Fibroblast of lung (primary cell): Measurements from ENCODE around the gene BCL6. TPM values are rescaled to one million over a fixed set of nuclear protein-coding genes. Genes with fewer than 3 reads are reported as not detected.

ENCODE experiments used
- DNase-seq, 2 donors: peaks; one replicate each; pipeline versions ENCODE4 v3.0.0 to v3.0.0-alpha.2; 2010; ENCODE audit warnings: low read depth in 2 of 2
- H2AFZ ChIP-seq: 2 replicates; pipeline ENCODE4 v1.5.1; 2012; ENCODE audit warnings: low read length, control low read depth, inconsistent platforms
- H3K27ac ChIP-seq: 2 replicates; pipeline ENCODE4 v1.5.1; 2011; ENCODE audit warnings: low read length, control low read depth; ENCODE audit not compliant: insufficient read depth
- H3K27me3 ChIP-seq: 2 replicates; pipeline ENCODE4 v1.5.1; 2011; ENCODE audit warnings: mild to moderate bottlenecking, low read length; ENCODE audit not compliant: control insufficient read depth, insufficient read depth
- H3K36me3 ChIP-seq: 2 replicates; pipeline ENCODE4 v1.5.1; 2011; ENCODE audit warnings: low read length; ENCODE audit not compliant: control insufficient read depth, insufficient read depth
- H3K4me1 ChIP-seq: 2 replicates; pipeline ENCODE4 v1.5.1; 2011; ENCODE audit warnings: low read length; ENCODE audit not compliant: control insufficient read depth, insufficient read depth; ENCODE audit errors: extremely low read depth
- H3K4me2 ChIP-seq: 2 replicates; pipeline ENCODE4 v1.5.1; 2011; ENCODE audit warnings: low read length, control low read depth; ENCODE audit not compliant: insufficient read depth; ENCODE audit errors: extremely low read depth
- H3K4me3 ChIP-seq, 4 experiments: fragments of 200-600 bp in 1 of 4; sonication (generic) in 1 of 4; replicated peaks in 1 of 4; 2 replicates each; pipeline ENCODE4 v1.5.1; 2011 to 2016; ENCODE audit warnings: low read length in 4 of 4, low read depth in 3 of 4, mild to moderate bottlenecking in 3 of 4, control low read depth in 2 of 4, inconsistent platforms in 1 of 4, mixed read lengths in 1 of 4; ENCODE audit not compliant: insufficient read depth in 1 of 4; ENCODE audit errors: control extremely low read depth in 1 of 4
- H3K79me2 ChIP-seq: 2 replicates; pipeline ENCODE4 v1.5.1; 2012; ENCODE audit warnings: mild to moderate bottlenecking, low read length, inconsistent platforms; ENCODE audit not compliant: control insufficient read depth, insufficient read depth
- H3K9ac ChIP-seq: 2 replicates; pipeline ENCODE4 v1.5.1; 2011; ENCODE audit warnings: mild to moderate bottlenecking, low read length, control low read depth; ENCODE audit not compliant: insufficient read depth
- H3K9me3 ChIP-seq: 2 replicates; pipeline ENCODE4 v1.5.1; 2012; ENCODE audit warnings: low read depth, low read length; ENCODE audit not compliant: control insufficient read depth, insufficient read depth
- H4K20me1 ChIP-seq: 2 replicates; pipeline ENCODE4 v1.5.1; 2011; ENCODE audit warnings: low read length; ENCODE audit not compliant: control insufficient read depth, insufficient read depth; ENCODE audit errors: extremely low read depth
- EZH2 ChIP-seq: IDR thresholded peaks from 2 replicates; pipeline ENCODE4 v1.5.1; 2012; ENCODE audit warnings: low read length, control low read depth, mild to moderate bottlenecking; ENCODE audit errors: missing control alignments
- polyA plus RNA-seq, 2 donors: library from polyadenylated mRNA; depleted of rRNA in 1 of 2; stranded (reverse) in 1 of 2; unstranded in 1 of 2; fragments of >200 nt; gene quantifications; 2 replicates each; pipeline ENCODE4 v1.2.1, GENCODE V29; 2011 to 2012; ENCODE audit warnings: missing spikeins in 1 of 2
- total RNA-seq: library from RNA; depleted of rRNA; stranded (reverse); fragments of >200 nt; gene quantifications from 2 replicates; pipeline ENCODE4 v1.2.1, GENCODE V29; 2014
- TF ChIP-seq, protein P1 (sequence below), 2 donors: IDR thresholded peaks in 1 of 2; conservative IDR thresholded peaks in 1 of 2; 1 replicate in 1 of 2; 2 replicates in 1 of 2; pipeline ENCODE4 v1.5.1; 2011 to 2012; ENCODE audit warnings: low read length in 2 of 2, control low read depth in 1 of 2, inconsistent platforms in 1 of 2, low read depth in 1 of 2, mild to moderate bottlenecking in 1 of 2

Gene BCL6
- total and polyA plus RNA-seq, 2 donors (not counting 1 experiment from before 2014, with no cell fraction given), result 12.7 to 46.6 TPM

- Histone ChIP-seq H3K9ac (peak overlapping the region; percentile 74), H3K9me3 (no peaks in the 10 kb centered on the region), H3K27ac (peak overlapping the region; percentile 93), H3K27me3 (no peaks in the 10 kb centered on the region), H3K79me2 (peaks cover 84% of the 10 kb centered on the region), H3K36me3 (no peaks in the 10 kb centered on the region), H2AFZ (no peak overlapping the region), H3K4me3 (peak overlapping the region; percentile 77 to 96 (median 91)), H4K20me1 (peaks cover 2% of the 10 kb centered on the region), H3K4me1 (peaks cover 27% of the 10 kb centered on the region), H3K4me2 (peak overlapping the region; percentile 100)
- TF ChIP-seq, protein P1, sequence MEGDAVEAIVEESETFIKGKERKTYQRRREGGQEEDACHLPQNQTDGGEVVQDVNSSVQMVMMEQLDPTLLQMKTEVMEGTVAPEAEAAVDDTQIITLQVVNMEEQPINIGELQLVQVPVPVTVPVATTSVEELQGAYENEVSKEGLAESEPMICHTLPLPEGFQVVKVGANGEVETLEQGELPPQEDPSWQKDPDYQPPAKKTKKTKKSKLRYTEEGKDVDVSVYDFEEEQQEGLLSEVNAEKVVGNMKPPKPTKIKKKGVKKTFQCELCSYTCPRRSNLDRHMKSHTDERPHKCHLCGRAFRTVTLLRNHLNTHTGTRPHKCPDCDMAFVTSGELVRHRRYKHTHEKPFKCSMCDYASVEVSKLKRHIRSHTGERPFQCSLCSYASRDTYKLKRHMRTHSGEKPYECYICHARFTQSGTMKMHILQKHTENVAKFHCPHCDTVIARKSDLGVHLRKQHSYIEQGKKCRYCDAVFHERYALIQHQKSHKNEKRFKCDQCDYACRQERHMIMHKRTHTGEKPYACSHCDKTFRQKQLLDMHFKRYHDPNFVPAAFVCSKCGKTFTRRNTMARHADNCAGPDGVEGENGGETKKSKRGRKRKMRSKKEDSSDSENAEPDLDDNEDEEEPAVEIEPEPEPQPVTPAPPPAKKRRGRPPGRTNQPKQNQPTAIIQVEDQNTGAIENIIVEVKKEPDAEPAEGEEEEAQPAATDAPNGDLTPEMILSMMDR (conservative IDR thresholded peaks at IDR 0.05 in 1 of 2, IDR thresholded peaks at IDR 0.05 in 1 of 2; ENCODE audit: low read depth in 1 of 2, low read length in 2 of 2), result peak; percentile 86 to 94
- no peak for TF ChIP-seq EZH2
- DNase-seq, result peak; percentile 94 to 95
Measured at GRCh38 chr3:187739561-187740332, 5.5 kb downstream of the BCL6 start.

GRCh38 chr3:187739094-187739560 lies 6.1 kb downstream of the BCL6 start:
- no peaks in the 10 kb centered on the region for H3K27me3 ChIP-seq
- H3K9me3 ChIP-seq, result no peaks in the 10 kb centered on the region
- no peak overlapping the region for H2AFZ ChIP-seq
- H3K79me2 ChIP-seq, result peaks cover 80% of the 10 kb centered on the region
- TF ChIP-seq, protein P1 (conservative IDR thresholded peaks at IDR 0.05 in 1 of 2, IDR thresholded peaks at IDR 0.05 in 1 of 2; ENCODE audit: low read depth in 1 of 2, low read length in 2 of 2), result no peak
- no peak for TF ChIP-seq EZH2
- H3K4me1 ChIP-seq, result peaks cover 27% of the 10 kb centered on the region
- peak overlapping the region; percentile 93 for H3K27ac ChIP-seq
- peak in 1 of 2 donors; percentile 28 for DNase-seq
- H3K4me2 ChIP-seq, result peak overlapping the region; percentile 100
- peak overlapping the region; percentile 59 for H3K9ac ChIP-seq
- peak overlapping the region; percentile 58 to 95 (median 83) for H3K4me3 ChIP-seq
- peaks cover 4% of the 10 kb centered on the region for H4K20me1 ChIP-seq
- H3K36me3 ChIP-seq, result peaks cover 1% of the 10 kb centered on the region

- Histone ChIP-seq H3K9ac (peak overlapping the region; percentile 75), H3K4me1 (peaks cover 27% of the 10 kb centered on the region), H3K79me2 (peaks cover 76% of the 10 kb centered on the region), H3K36me3 (peaks cover 2% of the 10 kb centered on the region), H3K27ac (peak overlapping the region; percentile 93), H2AFZ (peak overlapping the region; percentile 9), H3K27me3 (no peaks in the 10 kb centered on the region), H3K9me3 (no peaks in the 10 kb centered on the region), H3K4me3 (peak overlapping the region; percentile 30 to 95 (median 83)), H4K20me1 (peaks cover 4% of the 10 kb centered on the region), H3K4me2 (peak overlapping the region; percentile 100)
- TF ChIP-seq, protein P1 (conservative IDR thresholded peaks at IDR 0.05 in 1 of 2, IDR thresholded peaks at IDR 0.05 in 1 of 2; ENCODE audit: low read depth in 1 of 2, low read length in 2 of 2), result peak; percentile 80 to 85
- no peak for TF ChIP-seq EZH2
- DNase-seq, result peak; percentile 88 to 97
Measured at GRCh38 chr3:187738331-187739093, 6.8 kb downstream of the BCL6 start.
